NCI-H2107 (cell line): ENCODE measurements around the gene ADCY9.

Experiments used
- DNase-seq: peaks from one replicate; lab custom pipeline; 2025; lab: John Stamatoyannopoulos, UW

ADCY9 gene

DNA sequence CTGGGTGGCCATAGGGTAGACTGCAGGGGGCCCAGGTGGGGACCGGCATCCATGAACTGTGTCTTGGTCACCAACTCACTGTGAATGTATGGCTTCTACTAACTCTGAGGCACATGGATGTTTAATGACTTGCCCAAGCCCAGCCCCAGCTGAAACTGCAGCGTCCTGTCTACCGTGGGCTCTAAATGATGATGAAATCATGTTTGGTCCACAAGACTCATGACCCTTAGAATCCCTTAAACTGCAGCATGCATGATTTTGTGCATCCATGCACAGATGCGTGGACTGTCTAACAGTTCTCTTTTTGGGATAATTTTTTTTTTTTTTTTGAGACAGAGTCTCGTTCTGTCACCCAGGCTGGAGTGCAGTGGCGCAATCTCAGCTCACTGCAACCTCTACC lies 203.3 kb downstream of the ADCY9 start:
- no peak for DNase-seq
